HepG2 (cell line): ENCODE measurements around the gene NPC1. TPM values are rescaled to one million over a fixed set of nuclear protein-coding genes. Genes with fewer than 3 reads are reported as not detected.

Experiments used
- CC2D1A ChIP-seq: sonication (generic); formaldehyde crosslinking; IDR thresholded peaks from 2 replicates; pipeline ENCODE4 v1.8.1; 2023; ENCODE audit warnings: mild to moderate bottlenecking, missing genetic modification reagents
- DMTF1 ChIP-seq: sonication (generic); formaldehyde crosslinking; IDR thresholded peaks from 2 replicates; pipeline ENCODE4 v1.4.0; 2020; ENCODE audit warnings: mild to moderate bottlenecking, missing genetic modification reagents
- ELF1 ChIP-seq: sonication (generic); formaldehyde crosslinking; IDR thresholded peaks from 2 replicates; pipeline ENCODE4 v1.4.0; 2020; ENCODE audit warnings: missing genetic modification reagents
- FOXK2 ChIP-seq: fragments of 450-650 bp; IDR thresholded peaks from 2 replicates; pipeline ENCODE4 v1.6.1; 2016
- GTF2F1 ChIP-seq: fragments of 150-350 bp; IDR thresholded peaks from 2 replicates; pipeline ENCODE4 v1.6.1; 2014; ENCODE audit warnings: low read length
- HDAC6 ChIP-seq: fragments of 200-600 bp; sonication (generic); IDR thresholded peaks from 2 replicates; pipeline ENCODE4 v1.7.0; 2017; ENCODE audit warnings: mild to moderate bottlenecking, antibody characterized with exemption, low read length, low read depth
- NFATC3 ChIP-seq: sonication (generic); formaldehyde crosslinking; IDR thresholded peaks from 2 replicates; pipeline ENCODE4 v1.5.1; 2020; ENCODE audit warnings: mild to moderate bottlenecking, missing genetic modification reagents
- NFE2L2 ChIP-seq: fragments of 150-350 bp; IDR thresholded peaks from 2 replicates; pipeline ENCODE4 v1.6.1; 2014; ENCODE audit warnings: low read length
- SAFB2 ChIP-seq: sonication (generic); formaldehyde crosslinking; IDR thresholded peaks from 2 replicates; pipeline ENCODE4 v1.5.1; 2020; ENCODE audit warnings: missing genetic modification reagents, low read depth, mild to moderate bottlenecking, borderline replicate concordance
- TBL1XR1 ChIP-seq: fragments of 150-350 bp; IDR thresholded peaks from 2 replicates; pipeline ENCODE4 v1.6.1; 2014; ENCODE audit warnings: borderline replicate concordance, low read length; ENCODE audit not compliant: partially characterized antibody
- TP53 ChIP-seq: sonication (generic); formaldehyde crosslinking; conservative IDR thresholded peaks from 2 replicates; pipeline ENCODE4 v1.4.0; 2020; ENCODE audit warnings: missing genetic modification reagents
- ZIK1 ChIP-seq: sonication (generic); formaldehyde crosslinking; IDR thresholded peaks from 2 replicates; pipeline ENCODE4 v1.5.0; 2020; ENCODE audit warnings: mild to moderate bottlenecking, low read depth, missing genetic modification reagents, borderline replicate concordance
- ZMAT3 ChIP-seq: sonication (generic); formaldehyde crosslinking; conservative IDR thresholded peaks from 2 replicates; pipeline ENCODE4 v1.7.0; 2021; ENCODE audit warnings: missing genetic modification reagents
- ZNF207 ChIP-seq: fragments of 450-650 bp; IDR thresholded peaks from 2 replicates; pipeline ENCODE4 v1.6.1; 2016; ENCODE audit warnings: antibody characterized with exemption, borderline replicate concordance
- ZNF263 ChIP-seq: sonication (generic); formaldehyde crosslinking; IDR thresholded peaks from 2 replicates; pipeline ENCODE4 v1.4.0; 2020; ENCODE audit warnings: missing genetic modification reagents
- ZNF335 ChIP-seq: sonication (generic); formaldehyde crosslinking; IDR thresholded peaks from 2 replicates; pipeline ENCODE4 v1.4.0; 2020; ENCODE audit warnings: missing genetic modification reagents
- ZNF501 ChIP-seq: sonication (generic); formaldehyde crosslinking; IDR thresholded peaks from 2 replicates; pipeline ENCODE4 v1.5.1; 2020; ENCODE audit warnings: mild to moderate bottlenecking, moderate library complexity, missing genetic modification reagents
- ZNF557 ChIP-seq: sonication (generic); formaldehyde crosslinking; IDR thresholded peaks from 2 replicates; pipeline ENCODE4 v1.4.0; 2020; ENCODE audit warnings: missing genetic modification reagents
- ZNF704 ChIP-seq: sonication (generic); formaldehyde crosslinking; IDR thresholded peaks from 2 replicates; pipeline ENCODE4 v1.8.1; 2023; ENCODE audit warnings: mild to moderate bottlenecking, inconsistent platforms, moderate library complexity, missing genetic modification reagents, borderline replicate concordance
- ZNF777 ChIP-seq: sonication (generic); formaldehyde crosslinking; IDR thresholded peaks from 2 replicates; pipeline ENCODE4 v1.4.0; 2020; ENCODE audit warnings: missing genetic modification reagents
- ZNF782 ChIP-seq: sonication (generic); formaldehyde crosslinking; IDR thresholded peaks from 2 replicates; pipeline ENCODE4 v1.4.0; 2020; ENCODE audit warnings: missing genetic modification reagents, mild to moderate bottlenecking, borderline replicate concordance
- ZSCAN22 ChIP-seq: sonication (generic); formaldehyde crosslinking; IDR thresholded peaks from 2 replicates; pipeline ENCODE4 v1.4.0; 2020; ENCODE audit warnings: mild to moderate bottlenecking, missing genetic modification reagents
- polyA plus RNA-seq, 8 experiments: library from polyadenylated mRNA; depleted of rRNA in 3 of 8; stranded (reverse) in 7 of 8; unstranded in 1 of 8; fragments of >200 nt; fragmentation: Illumina TruSeq in 4 of 8; extraction: Trizol in 4 of 8; gene quantifications; 2 replicates each; pipeline versions ENCODE4 v1.2.1 to v1.2.3, GENCODE V29; 2011 to 2016; ENCODE audit warnings: low read depth in 4 of 8, missing spikeins in 1 of 8, mixed read lengths in 1 of 8; ENCODE audit not compliant: insufficient read depth in 1 of 8
- total RNA-seq, 5 experiments: library from RNA; depleted of rRNA; stranded (reverse); fragments of >200 nt; fragmentation: Illumina TruSeq; extraction: Trizol; gene quantifications; 2 replicates each; pipeline ENCODE4 v1.2.3, GENCODE V29; 2016; ENCODE audit warnings: low read depth in 1 of 5
- TF ChIP-seq, protein P1 (sequence below): sonication (generic); formaldehyde crosslinking; IDR thresholded peaks from 2 replicates; pipeline ENCODE4 v1.5.0; 2020; ENCODE audit warnings: missing genetic modification reagents
- TF ChIP-seq, protein P2 (sequence below): sonication (generic); formaldehyde crosslinking; IDR thresholded peaks from 2 replicates; pipeline ENCODE4 v1.4.0; 2020; ENCODE audit warnings: missing genetic modification reagents

Gene NPC1
- total and polyA plus RNA-seq, 2 of the 13 experiments (the other 11 are each of a cell fraction or from before 2014, with no cell fraction given): 46.5 to 114 TPM

- TF ChIP-seq, protein P1, sequence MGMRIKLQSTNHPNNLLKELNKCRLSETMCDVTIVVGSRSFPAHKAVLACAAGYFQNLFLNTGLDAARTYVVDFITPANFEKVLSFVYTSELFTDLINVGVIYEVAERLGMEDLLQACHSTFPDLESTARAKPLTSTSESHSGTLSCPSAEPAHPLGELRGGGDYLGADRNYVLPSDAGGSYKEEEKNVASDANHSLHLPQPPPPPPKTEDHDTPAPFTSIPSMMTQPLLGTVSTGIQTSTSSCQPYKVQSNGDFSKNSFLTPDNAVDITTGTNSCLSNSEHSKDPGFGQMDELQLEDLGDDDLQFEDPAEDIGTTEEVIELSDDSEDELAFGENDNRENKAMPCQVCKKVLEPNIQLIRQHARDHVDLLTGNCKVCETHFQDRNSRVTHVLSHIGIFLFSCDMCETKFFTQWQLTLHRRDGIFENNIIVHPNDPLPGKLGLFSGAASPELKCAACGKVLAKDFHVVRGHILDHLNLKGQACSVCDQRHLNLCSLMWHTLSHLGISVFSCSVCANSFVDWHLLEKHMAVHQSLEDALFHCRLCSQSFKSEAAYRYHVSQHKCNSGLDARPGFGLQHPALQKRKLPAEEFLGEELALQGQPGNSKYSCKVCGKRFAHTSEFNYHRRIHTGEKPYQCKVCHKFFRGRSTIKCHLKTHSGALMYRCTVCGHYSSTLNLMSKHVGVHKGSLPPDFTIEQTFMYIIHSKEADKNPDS (CRISPR knock-in tag): 0 out of 2 replicates have a peak, but pooled peaks have one; percentile 45
- TF ChIP-seq TBL1XR1 (no peak), NFATC3 (CRISPR knock-in tag) (no peak), ZNF704 (CRISPR knock-in tag) (peak; percentile 26; the same call in 1 of the 2 replicates), ZMAT3 (CRISPR knock-in tag) (0 out of 2 replicates have a peak, but pooled peaks have one; percentile 35), ZSCAN22 (CRISPR knock-in tag) (no peak), ELF1 (CRISPR knock-in tag) (peak; percentile 88), ZNF263 (CRISPR knock-in tag) (peak; percentile 21; the same call in 1 of the 2 replicates), GTF2F1 (no peak), SAFB2 (no peak), ZNF335 (CRISPR knock-in tag) (peak; percentile 44; the same call in 1 of the 2 replicates), NFE2L2 (no peak), HDAC6 (no peak), ZIK1 (CRISPR knock-in tag) (no peak), ZNF557 (CRISPR knock-in tag) (no peak), DMTF1 (CRISPR knock-in tag) (no peak), ZNF207 (no peak), ZNF777 (CRISPR knock-in tag) (peak; percentile 66), FOXK2 (no peak), CC2D1A (CRISPR knock-in tag) (no peak), ZNF501 (CRISPR knock-in tag) (peak; percentile 94), TP53 (no peak; the same call in 1 of the 2 replicates), ZNF782 (CRISPR knock-in tag) (peak; percentile 37; the same call in 1 of the 2 replicates)
- TF ChIP-seq, protein P2, sequence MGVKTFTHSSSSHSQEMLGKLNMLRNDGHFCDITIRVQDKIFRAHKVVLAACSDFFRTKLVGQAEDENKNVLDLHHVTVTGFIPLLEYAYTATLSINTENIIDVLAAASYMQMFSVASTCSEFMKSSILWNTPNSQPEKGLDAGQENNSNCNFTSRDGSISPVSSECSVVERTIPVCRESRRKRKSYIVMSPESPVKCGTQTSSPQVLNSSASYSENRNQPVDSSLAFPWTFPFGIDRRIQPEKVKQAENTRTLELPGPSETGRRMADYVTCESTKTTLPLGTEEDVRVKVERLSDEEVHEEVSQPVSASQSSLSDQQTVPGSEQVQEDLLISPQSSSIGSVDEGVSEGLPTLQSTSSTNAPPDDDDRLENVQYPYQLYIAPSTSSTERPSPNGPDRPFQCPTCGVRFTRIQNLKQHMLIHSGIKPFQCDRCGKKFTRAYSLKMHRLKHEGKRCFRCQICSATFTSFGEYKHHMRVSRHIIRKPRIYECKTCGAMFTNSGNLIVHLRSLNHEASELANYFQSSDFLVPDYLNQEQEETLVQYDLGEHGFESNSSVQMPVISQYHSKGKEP (CRISPR knock-in tag): no peak
Observed at GRCh38 chr18:23503038-23503962, 83.0 kb downstream of the NPC1 start, which contains the start of gene RMC1 (continued).
